Fibroblast of mammary gland (primary cell): ENCODE results near the gene PARP16.

Source experiments
- DNase-seq: peaks from one replicate; pipeline ENCODE4 v3.0.0-alpha.2; 2010; ENCODE audit warnings: low read depth
- H3K4me3 ChIP-seq: 2 replicates; pipeline ENCODE4 v1.5.1; 2011; ENCODE audit warnings: low read depth, mild to moderate bottlenecking, low read length, moderate library complexity; ENCODE audit not compliant: control insufficient read depth
- TF ChIP-seq, protein P1 (sequence below): conservative IDR thresholded peaks from 2 replicates; pipeline ENCODE4 v1.5.1; 2011; ENCODE audit warnings: low read depth, low read length, inconsistent platforms; ENCODE audit not compliant: control insufficient read depth, insufficient read depth

PARP16 gene

DNA sequence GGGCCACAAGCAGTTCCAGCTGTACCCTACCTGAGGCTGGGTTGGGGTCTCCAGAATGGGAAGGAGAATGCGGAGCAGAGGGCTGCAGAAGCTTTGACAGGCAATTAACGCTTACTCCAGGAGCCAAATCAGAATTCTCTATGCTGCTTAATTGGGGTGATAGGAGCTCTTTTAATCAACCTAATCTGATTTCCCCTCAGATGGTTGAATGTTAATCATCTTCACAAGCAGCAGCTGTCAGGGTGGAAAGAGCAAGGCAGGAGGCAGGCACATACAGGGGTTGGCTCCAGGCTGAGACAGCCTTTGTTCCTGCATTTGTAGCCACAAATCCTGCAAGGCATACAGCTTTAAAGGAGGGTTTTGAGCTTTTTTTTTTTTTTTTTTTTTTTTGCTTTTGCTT, 78.0 kb downstream of the PARP16 start:
- TF ChIP-seq, protein P1, sequence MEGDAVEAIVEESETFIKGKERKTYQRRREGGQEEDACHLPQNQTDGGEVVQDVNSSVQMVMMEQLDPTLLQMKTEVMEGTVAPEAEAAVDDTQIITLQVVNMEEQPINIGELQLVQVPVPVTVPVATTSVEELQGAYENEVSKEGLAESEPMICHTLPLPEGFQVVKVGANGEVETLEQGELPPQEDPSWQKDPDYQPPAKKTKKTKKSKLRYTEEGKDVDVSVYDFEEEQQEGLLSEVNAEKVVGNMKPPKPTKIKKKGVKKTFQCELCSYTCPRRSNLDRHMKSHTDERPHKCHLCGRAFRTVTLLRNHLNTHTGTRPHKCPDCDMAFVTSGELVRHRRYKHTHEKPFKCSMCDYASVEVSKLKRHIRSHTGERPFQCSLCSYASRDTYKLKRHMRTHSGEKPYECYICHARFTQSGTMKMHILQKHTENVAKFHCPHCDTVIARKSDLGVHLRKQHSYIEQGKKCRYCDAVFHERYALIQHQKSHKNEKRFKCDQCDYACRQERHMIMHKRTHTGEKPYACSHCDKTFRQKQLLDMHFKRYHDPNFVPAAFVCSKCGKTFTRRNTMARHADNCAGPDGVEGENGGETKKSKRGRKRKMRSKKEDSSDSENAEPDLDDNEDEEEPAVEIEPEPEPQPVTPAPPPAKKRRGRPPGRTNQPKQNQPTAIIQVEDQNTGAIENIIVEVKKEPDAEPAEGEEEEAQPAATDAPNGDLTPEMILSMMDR = no peak
- H3K4me3 ChIP-seq = no peak overlapping the region
- no peak for DNase-seq
